ENCODE results near the gene CFAP410.

DNA sequence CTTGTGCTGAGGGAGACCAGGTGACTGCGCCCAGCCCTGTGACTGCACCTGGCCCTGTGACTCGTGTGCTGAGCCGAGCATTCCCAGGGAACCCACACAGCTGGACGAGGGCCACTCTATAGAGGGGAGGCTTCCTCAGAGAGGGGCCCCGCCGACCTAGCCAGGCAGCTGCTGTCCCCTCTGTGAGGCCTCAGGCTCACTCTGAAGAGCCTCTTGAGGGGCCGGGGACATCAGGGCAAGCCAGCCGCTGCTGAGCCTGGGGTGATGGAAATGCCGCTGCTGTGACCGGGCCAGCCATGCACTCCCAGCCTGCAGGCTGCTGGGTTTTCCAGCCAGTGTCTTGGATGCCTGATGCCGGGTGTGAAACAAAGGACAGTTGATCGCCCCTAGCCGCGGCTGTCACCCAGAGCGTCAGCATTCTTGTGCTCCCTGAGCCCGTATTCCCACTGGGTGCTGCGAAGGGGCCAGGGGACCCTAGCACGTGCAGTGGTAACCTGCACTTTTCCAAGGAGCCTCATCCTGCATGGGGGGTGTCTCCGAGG, 21.9 kb downstream of the CFAP410 start:
- TF ChIP-seq EZH2 (IDR thresholded peaks at IDR 0.05; ENCODE audit: insufficient read depth, low read length), result no peak
- TF ChIP-seq, protein P1, sequence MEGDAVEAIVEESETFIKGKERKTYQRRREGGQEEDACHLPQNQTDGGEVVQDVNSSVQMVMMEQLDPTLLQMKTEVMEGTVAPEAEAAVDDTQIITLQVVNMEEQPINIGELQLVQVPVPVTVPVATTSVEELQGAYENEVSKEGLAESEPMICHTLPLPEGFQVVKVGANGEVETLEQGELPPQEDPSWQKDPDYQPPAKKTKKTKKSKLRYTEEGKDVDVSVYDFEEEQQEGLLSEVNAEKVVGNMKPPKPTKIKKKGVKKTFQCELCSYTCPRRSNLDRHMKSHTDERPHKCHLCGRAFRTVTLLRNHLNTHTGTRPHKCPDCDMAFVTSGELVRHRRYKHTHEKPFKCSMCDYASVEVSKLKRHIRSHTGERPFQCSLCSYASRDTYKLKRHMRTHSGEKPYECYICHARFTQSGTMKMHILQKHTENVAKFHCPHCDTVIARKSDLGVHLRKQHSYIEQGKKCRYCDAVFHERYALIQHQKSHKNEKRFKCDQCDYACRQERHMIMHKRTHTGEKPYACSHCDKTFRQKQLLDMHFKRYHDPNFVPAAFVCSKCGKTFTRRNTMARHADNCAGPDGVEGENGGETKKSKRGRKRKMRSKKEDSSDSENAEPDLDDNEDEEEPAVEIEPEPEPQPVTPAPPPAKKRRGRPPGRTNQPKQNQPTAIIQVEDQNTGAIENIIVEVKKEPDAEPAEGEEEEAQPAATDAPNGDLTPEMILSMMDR (IDR thresholded peaks at IDR 0.05; ENCODE audit: insufficient read depth, low read depth, low read length), result no peak

Data from astrocyte (in vitro differentiated cells and primary cell).